AG08396 (cell line): ENCODE measurements around the gene RNU4-1.
"Not testable (repeated sequence)": the region's sequence is repeated elsewhere in the genome, so short reads cannot be mapped to it uniquely, and the experiment has no call there.

Experiments
- DNase-seq: peaks from one replicate; pipeline ENCODE4 v3.0.0; 2012; ENCODE audit warnings: low spot score, mixed read lengths

RNU4-1 gene

DNA sequence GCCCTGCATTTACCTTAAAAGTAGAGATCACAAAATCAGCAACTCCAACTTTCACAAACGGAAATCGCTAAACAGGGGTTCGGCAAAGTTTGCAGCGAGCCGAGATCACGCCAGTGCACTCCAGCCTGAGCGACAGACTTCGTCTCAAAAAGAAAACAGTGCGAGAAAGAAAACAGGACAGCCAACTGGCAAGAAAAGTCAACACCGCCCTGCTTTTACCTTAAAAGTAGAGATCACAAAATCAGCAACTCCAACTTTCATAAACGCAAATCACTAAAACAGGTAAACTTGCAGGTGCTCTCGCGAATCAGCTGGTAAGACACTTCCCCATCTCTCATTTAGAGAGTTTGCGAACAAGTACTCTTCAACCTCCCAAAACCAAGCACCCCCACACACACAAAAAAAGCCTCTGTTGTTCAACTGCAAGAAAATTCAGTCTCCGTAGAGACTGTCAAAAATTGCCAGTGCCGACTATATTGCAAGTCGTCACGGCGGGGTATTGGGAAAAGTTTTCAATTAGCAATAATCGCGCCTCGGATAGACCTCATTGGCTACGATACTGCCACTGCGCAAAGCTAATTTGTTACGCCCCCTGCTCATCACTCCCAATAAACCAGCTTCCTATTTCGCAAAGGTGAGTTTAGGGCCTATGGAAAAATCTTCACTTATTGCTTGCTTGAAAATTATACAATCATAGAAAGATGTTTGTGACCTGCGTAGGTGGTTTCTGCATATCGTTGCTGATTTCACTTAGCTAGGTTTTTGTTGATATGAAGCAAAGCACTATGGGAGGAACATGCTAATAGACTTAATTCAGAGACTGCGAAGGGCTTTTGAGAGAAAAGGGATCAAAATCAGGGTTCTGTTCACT is at the start of gene RNU4-1:
Gene RNU4-1 (minus strand): TSS at position 577 of the 871 bp plus-strand sequence.
- peak; percentile 44 for DNase-seq

DNA sequence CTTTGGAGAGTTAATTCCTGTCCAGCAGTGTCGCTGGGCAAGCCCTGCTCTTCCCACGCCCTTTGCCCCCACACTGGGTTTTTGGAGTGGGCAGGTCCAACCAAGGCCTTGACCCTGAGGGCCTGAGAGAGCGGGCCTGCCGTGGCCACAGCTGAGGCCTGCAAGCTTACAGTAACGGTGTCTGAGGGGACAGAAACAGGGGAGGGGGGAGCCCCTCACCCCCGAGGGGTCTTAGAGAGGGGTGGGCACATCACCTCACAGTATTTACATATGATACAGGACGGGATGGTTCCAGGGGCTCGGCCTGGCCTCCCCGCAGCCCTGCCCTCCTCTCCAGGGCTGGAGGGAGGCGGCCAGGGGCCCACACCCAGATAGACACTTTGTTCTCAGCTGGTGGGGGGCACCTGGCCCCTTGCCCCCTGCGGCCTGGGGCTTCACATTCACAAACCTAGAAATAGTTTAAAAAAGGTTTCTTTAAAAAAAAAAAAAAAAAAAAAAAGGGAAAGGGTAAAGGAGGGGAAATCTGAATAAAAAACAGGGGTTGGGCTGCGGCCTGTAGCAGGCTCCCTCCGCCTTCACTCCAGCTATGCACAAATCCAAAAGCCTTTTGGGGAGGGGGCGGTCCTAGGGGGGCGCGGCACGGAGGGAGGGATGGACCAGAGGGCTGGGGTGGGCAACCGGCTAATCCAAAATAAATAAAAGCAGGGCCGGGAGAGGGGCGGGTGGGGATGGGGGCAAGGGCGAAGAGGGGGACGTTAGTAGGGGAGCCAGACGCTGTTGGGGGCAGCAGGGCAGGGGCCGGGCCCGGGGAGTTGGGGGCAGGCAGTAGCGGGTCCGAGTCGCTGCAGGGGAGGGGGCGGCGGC is 49.4 kb upstream of the RNU4-1 start:
- DNase-seq = no peak

DNA sequence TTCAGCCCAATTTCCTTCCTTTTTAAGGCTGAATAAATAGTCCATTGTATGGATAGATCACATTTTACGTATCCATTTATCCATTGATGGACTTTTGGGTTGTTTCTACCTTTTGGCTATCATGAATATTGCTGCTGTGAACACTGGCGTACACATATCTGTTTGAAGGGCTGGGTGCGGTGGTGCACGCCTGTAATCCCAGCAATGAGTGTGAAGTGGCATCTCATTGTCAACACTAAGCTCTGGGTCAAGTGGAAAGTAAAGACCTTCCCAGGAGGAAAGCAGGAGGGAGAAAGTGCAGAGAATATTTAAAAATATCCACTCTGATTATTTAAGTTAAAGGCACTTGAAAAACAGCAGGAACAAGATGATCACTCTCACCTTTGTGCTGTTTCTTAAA is 46.2 kb upstream of the RNU4-1 start:
- no peak for DNase-seq

DNA sequence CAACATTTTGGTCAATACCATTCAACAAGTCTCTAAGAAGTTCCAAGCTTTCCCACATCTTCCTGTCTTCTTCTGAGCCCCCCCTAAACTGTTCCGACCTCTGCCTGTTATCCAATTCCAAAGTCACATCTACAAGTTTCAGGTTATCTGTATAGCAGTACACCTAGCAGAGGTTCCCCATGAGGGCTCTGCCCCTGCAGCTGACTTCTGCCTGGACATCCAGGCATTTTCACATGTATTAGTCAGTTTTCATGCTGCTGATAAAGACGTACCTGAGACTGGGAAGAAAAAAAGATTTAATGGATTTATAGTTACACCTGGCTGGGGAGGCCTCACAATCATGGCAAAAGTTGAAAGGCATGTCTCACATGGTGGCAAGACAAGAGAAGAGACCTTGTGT is 44.7 kb upstream of the RNU4-1 start:
- no peak for DNase-seq

DNA sequence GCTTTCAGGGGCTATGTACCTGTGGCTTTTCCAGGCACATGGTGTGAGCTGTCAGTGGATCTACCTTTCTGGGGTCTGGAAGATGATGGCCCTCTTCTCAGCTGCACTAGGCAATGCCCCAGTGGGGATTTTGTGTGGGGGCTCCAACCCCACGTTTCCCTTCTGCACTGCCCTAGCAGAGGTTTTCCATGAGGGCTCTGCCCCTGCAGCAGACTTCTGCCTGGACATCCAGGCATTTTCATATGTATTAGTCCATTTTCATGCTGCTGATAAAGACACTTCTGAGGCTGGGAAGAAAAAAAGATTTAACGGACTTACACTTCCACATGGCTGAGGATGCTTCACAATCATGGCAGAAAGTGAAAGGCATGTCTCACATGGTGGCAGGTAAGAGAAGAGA is 43.4 kb upstream of the RNU4-1 start:
- not testable (repeated sequence) for DNase-seq

DNA sequence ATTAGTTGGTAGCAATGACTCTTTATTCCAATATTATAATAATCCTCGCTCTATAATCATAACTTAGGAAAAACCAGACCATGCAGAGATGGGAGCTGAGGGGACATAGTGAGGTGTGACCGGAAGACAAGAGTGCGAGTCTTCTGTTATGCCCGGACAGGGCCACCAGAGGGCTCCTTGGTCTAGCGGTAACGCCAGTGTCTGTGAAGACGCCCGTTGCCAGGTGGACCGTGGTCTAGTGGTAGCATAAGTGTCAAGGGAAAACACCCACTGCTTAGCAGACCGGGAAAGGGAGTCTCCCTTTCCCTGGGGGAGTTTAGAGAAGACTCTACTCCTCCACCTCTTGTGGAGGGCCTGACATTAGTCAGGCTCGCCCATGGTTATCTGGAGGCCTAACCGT is 42.4 kb upstream of the RNU4-1 start:
- DNase-seq = not testable (repeated sequence)

DNA sequence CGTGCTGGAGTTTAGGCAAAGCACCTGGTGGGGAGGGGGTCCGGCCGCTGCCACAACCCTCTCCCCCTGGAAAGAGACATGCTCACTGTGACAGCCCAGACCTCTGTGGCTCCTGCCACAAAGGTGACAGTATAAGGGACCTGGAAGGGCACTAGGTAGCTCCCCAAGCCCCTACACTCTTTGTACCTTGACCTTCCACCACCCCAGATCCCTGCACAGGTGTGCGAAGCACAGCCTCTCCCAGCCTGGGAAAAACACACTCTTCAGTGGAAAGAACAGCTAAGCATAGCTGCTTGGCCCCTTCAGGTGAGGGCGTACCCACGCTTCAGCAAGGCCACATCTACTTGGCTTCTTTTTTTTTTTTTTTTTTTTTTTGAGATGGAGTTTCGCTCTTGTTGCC is 39.5 kb upstream of the RNU4-1 start:
- no peak for DNase-seq

DNA sequence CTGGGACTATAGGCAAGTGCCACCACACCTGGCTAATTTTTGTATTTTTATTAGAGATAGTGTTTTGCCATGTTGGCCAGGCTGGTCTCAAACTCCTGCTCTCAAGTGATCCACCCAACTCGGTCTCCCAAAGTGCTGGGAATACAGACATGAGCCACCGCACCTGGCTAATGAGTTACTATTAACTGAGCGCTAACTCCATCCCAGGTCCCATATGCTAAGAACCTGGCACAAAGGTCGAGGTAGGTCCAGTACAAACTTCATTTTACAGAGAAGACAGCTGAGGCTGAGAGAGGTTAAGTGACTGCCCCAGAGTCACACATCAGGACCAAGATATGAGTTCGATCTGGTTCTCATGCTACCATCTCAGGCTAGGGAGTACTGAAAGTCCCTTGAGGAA is 39.0 kb upstream of the RNU4-1 start:
- no peak for DNase-seq

DNA sequence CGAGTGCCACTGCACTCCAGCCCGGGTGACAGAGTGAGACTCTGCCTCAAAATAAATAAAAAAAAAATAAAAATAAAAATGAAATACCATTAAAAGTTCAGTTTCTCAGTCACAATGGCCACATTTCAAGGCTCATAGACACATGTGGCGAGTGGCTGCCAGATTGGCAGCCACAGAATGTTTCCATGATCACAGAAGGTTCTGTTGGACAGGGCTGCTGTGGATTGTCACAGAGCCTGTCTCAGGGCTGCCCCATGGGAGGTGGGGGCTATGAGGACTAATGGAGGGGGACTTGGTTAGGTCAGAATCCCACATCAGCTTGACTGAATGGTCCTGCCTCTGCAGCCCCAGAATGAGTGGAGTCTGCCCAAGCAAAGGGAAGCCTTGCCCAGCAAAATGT is 38.4 kb upstream of the RNU4-1 start:
- DNase-seq = no peak

DNA sequence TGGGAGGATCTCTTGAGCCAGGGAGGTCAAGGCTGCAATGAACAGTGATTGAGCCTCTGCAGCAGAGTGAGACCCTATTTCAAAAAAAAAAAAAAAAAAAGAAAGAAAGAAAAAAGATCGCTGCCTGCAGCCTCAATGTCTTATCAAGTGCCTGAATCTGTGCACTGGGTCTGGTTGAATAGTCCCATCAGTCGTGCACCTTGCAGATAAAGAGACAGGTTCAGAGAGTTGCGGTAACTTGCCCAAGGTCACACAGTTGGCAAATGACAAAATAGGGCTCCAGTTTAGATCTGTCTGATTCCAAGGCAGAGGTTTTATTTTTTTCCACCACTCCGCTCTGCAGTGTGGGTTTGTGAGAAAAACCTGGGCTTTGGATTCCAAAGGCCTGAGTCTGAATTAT is 35.2 kb upstream of the RNU4-1 start:
- DNase-seq = no peak

DNA sequence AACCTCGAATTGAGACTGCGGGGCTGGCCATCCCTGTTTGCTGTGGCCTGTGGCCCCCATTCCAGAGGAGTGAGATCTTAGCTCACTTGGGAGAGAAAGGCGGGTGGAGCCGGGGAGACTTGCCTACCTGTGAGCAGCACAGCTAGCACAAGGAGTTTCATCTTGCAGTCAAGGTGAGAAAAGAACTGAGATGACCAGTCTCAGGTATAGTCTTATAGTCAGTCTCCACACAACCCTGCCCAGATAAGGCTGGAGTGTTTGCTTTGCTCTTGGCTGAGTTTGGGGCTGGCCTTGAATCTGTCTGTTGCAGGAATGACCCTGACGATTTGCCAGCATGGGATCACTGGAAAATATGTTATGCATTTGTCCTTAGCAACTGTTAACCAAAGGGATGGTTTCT is 34.6 kb upstream of the RNU4-1 start, which contains the start of gene PLA2G1B:
Gene PLA2G1B (minus strand): TSS at position 187 of the 400 bp plus-strand sequence. CDS start 26 bp downstream, at position 161.
- no peak for DNase-seq

DNA sequence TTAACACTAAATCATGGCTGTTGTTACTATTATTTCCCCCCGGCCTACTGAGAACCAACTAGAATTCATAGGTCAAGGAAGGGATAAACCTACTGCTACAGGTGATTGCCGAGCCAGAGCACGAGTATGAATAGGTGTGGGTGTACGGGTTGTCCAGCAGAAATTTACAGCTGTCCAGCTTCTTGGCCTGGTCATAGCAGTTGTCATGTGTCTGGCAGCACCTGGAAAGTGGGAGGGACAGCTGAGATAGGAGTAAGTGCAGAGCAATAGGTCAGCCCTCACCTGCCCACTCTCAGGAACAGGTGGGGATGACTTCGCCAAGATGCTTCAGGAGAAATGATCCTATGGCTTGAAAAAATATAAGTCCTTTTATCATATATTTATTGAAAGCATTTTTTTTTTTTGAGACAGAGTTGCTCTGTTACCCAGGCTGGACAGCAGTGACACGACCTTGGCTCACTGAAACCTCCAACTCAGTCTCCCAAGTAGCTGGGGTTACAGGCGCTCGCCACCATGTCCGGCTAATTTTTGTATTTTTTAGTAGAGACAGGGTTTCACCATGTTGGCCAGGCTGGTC is 31.9 kb upstream of the RNU4-1 start:
- no peak for DNase-seq

DNA sequence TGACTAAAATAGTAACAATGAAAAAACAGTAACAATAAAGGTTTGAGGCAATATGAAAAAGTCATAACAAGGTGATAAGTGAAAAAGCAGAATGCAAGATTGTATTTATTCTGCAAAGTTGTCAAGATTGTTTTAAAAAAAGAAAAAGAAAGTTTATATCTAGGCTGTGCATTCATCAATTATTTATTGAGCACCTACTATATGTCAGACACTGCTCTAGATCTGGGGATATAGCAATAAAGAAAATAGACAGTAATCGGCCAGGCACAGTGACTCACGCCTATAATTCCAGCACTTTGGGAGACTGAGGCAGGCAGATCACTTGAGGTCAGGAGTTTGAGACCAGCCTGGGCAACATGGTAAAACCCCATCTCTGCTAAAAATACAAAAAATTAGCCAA is 30.7 kb upstream of the RNU4-1 start:
- no peak for DNase-seq

DNA sequence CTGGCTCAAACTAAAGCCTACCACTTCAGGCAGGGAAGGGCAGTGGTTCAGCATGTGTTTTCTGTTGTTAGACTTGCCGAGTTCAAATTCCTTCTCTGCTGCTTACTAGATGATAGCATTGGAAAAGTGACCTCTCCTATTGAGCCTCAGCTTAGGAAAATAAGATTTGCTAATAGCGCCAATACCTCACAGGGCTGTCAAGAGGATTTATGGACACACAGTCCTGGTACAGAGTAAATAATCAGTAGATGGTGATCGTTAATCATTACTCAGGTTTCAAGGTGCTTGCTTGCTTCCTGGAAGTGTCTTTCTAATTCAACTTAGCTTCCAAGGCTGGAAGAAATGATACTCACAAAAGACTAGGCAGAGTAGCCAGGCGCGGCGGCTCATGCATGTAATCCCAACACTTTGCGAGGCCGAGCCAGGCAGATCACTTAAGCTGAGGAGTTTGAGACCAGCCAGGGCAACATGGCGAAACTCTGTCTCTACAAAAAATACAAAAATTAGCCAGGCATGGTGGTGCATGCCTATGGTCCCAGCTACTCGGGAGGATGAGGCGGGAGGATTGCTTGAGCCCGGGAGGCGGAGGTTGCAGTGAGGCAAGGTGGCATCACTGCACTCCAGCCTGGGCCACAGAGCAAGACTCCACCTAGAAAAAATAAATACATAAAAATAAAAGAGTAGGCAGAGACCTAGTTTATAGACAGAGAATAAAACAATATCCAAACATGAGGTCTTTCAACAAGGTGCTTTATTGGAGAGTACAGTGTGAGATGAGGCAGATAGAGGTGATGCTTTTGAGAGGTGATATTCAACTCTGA is 28.6 kb upstream of the RNU4-1 start:
- no peak for DNase-seq

DNA sequence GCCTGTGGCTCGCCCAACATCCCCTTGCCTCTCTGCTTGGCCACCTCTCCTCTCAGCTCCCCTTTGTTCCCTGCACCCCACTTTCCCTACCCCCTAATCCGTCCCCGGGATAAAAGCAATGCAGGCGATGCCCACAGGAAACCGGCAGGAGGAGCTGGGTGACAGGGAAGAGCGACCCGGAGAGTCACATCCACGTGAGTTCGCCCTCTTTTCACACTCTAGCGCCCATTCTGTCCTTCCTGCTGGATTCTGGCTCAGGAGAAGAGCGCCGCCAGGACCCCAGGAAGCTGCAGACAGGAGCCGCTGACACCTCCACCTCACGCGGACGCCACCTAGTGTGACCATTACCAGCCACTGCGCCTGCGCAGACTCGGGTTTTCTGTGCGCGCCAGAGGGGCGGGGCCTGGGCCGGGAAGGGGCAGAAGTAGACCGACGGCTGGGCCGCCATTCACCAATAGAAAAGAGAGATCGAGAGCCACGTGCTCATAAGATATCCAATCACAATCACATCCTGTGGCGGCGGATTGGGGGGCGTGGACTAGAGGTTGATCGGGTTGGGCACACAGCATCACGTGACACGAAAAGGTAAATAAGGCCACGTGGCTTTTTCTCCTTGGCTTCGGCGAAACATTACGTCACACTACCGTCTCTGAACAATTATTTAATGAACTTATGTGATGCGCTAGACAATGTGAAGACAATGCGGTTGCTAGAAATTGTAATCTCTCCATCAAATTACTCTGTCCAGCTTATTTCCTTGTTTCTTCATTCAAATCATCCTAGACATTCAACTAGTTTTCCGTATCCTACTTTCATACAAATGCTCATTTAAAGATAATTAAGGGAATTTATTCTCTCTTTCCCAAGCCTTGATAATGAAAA is 24.4 kb upstream of the RNU4-1 start:
- peak; percentile 98 for DNase-seq

DNA sequence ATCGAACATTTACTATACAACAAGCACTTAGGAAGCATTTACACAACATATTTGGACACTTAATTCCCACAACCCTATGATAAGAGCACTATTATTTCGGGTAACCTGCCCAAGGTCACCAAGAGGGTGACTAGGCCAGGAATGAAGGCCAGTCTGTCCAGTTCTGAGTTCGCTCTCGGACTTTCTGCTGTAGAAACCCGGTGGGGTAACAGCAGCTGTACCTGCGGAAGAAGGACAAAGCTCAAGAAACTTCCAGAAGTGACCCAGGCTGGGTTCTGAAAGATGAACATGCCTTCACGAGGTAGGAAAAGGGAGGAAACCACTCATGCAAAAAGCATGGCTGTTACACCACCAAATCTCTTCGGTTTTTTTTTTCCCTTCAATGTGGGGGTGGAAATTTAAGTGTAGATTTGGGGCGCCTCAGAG is 23.8 kb upstream of the RNU4-1 start:
- DNase-seq = no peak

DNA sequence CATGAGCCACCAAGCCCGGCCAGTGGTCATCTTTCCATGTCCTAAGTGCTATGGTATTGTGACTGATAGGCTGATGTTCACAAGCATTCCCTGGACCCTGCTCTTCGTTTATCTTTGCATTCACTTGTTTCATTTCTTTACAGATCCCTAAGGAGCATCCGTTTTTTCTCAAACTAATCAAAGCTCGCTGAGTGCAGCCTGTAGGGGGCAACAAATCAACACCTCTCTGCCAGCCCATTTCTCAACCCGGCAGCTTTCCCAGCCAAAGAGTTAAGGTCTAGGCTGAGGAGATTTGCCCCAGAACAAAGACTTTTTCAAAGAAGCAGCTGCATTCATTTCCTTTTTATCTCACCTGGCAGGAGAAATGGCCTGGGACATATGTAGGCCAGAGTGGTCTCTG is 21.2 kb upstream of the RNU4-1 start:
- DNase-seq = no peak

DNA sequence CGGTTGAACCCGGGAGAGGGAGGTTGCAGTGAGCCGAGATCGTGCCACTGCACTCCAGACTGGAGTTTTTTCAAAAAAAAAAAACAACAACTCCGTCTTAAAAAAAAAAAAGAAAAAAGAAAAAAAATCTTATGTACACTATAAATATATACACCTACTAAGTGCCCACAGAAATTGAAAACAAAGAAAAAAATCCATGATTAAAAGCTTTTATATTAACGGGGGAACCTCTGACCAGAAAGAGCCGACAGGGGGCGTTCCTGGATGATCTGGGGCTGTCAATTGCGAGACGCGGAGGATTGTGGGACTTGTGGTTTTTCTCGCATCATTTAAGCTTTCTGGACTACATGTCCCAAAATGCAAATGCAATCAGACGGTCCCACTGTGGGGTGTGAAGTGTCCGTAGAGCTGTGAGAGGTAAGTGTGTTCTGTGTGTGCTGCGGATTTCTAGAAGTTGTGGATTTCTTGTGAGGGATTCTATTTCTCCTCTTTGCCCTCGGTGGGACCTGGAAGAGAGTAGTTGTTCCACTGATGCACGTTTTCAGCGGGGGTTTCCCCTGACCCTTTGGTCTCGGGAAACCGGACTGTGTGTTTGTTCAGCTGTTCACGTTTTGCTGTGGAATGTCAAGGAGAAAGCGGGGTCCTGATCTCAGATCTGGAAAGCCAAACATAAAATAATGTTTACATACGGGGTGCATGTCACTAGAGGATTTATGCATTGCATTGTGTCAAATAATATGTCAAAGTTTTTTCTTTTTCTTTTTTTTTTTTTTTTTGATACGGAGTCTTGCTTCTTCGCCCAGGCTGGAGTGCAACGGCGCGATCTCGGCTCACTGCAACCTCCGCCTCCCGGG is 9.2 kb upstream of the RNU4-1 start, which contains the start of gene SIRT4:
Gene SIRT4 (plus strand): TSS at position 360 of the 854 bp plus-strand sequence. CDS start 1,241 bp downstream, outside the sequence.
- DNase-seq = peak; percentile 91

DNA sequence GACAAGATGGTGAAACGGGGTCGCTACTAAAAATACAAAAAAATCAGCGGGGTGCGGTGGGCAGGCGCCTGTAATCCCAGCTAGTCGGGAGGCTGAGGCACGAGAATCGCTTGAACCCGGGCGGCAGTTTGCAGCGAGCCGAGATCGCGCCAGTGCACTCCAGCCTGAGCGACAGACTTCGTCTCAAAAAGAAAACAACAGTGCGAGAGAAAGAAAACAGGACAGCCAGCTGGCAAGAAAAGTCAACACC is 701 bp downstream of the RNU4-1 start:
- DNase-seq = no peak
